Measurements from ENCODE around the gene DGCR8. TPM values are rescaled to one million over a fixed set of nuclear protein-coding genes. Genes with fewer than 3 reads are reported as not detected.

Gene DGCR8
- total RNA-seq, 1 donor from 2014 or later, result 93.1 TPM

GRCh38 chr22:20149257-20150250 lies 69.5 kb downstream of the DGCR8 start:
- Mint-ChIP-seq H3K27ac (ENCODE audit: unreplicated experiment) (no peak overlapping the region), H3K36me3 (ENCODE audit: unreplicated experiment) (no peaks in the 10 kb centered on the region), H3K4me1 (ENCODE audit: low read depth, unreplicated experiment) (peaks cover 8% of the 10 kb centered on the region), H3K4me3 (ENCODE audit: unreplicated experiment) (no peak overlapping the region), H3K27me3 (ENCODE audit: unreplicated experiment) (no peaks in the 10 kb centered on the region), H3K9me3 (ENCODE audit: unreplicated experiment) (no peaks in the 10 kb centered on the region)
- TF ChIP-seq CTCF (IDR thresholded peaks at IDR 0.05; ENCODE audit: partially characterized antibody, unreplicated experiment), result no peak
- no peak for DNase-seq

- Mint-ChIP-seq H3K9me3 (ENCODE audit: unreplicated experiment) (no peaks in the 10 kb centered on the region), H3K4me1 (ENCODE audit: low read depth, unreplicated experiment) (peaks cover 9% of the 10 kb centered on the region), H3K27ac (ENCODE audit: unreplicated experiment) (no peak within 1 kb of the TSS), H3K36me3 (ENCODE audit: unreplicated experiment) (no peaks in the 10 kb centered on the region), H3K4me3 (ENCODE audit: unreplicated experiment) (no peak within 1 kb of the TSS), H3K27me3 (ENCODE audit: unreplicated experiment) (no peaks in the 10 kb centered on the region)
- no peak for TF ChIP-seq CTCF (IDR thresholded peaks at IDR 0.05; ENCODE audit: partially characterized antibody, unreplicated experiment)
- no peak for DNase-seq
These were observed 70.6 kb downstream of the DGCR8 start, which contains the start of gene CCDC188 for GRCh38 chr22:20150381-20151275. CCDC188 (minus strand) TSS chr22:20151055; CDS start chr22:20150986, 69 bp downstream.

GRCh38 chr22:20151276-20151588 lies 71.2 kb downstream of the DGCR8 start:
- no peak for DNase-seq
- H3K9me3 Mint-ChIP-seq (ENCODE audit: unreplicated experiment), result no peaks in the 10 kb centered on the region
- H3K4me3 Mint-ChIP-seq (ENCODE audit: unreplicated experiment), result no peak overlapping the region
- peaks cover 9% of the 10 kb centered on the region for H3K4me1 Mint-ChIP-seq (ENCODE audit: low read depth, unreplicated experiment)
- no peaks in the 10 kb centered on the region for H3K27me3 Mint-ChIP-seq (ENCODE audit: unreplicated experiment)
- H3K36me3 Mint-ChIP-seq (ENCODE audit: unreplicated experiment), result no peaks in the 10 kb centered on the region
- no peak for TF ChIP-seq CTCF (IDR thresholded peaks at IDR 0.05; ENCODE audit: partially characterized antibody, unreplicated experiment)
- no peak overlapping the region for H3K27ac Mint-ChIP-seq (ENCODE audit: unreplicated experiment)

- TF ChIP-seq CTCF (IDR thresholded peaks at IDR 0.05; ENCODE audit: partially characterized antibody, unreplicated experiment), result no peak
- Mint-ChIP-seq H3K4me1 (ENCODE audit: low read depth, unreplicated experiment) (peaks cover 6% of the 10 kb centered on the region), H3K27me3 (ENCODE audit: unreplicated experiment) (peaks cover 2% of the 10 kb centered on the region), H3K9me3 (ENCODE audit: unreplicated experiment) (no peaks in the 10 kb centered on the region), H3K4me3 (ENCODE audit: unreplicated experiment) (no peak overlapping the region), H3K27ac (ENCODE audit: unreplicated experiment) (no peak overlapping the region), H3K36me3 (ENCODE audit: unreplicated experiment) (no peaks in the 10 kb centered on the region)
- DNase-seq, result no peak
These were observed 72.4 kb downstream of the DGCR8 start for GRCh38 chr22:20152464-20152890.

All from glutamatergic neuron (in vitro differentiated cells).